MM.1S (cell line): ENCODE results near the gene THADA.

Experiments used
- DNase-seq: peaks from one replicate; pipeline ENCODE4 v3.0.0-alpha.2; 2015
- H2AFZ ChIP-seq: fragments of 300-600 bp; sonication (generic); 2 replicates; pipeline ENCODE4 v1.6.0; 2016; ENCODE audit warnings: antibody characterized with exemption, low read length
- H3F3A ChIP-seq: fragments of 300-600 bp; sonication (generic); 2 replicates; pipeline ENCODE4 v1.6.1; 2016; ENCODE audit warnings: mild to moderate bottlenecking, antibody characterized with exemption, low read length, moderate library complexity, mixed read lengths; ENCODE audit not compliant: insufficient read depth
- H3K27ac ChIP-seq: fragments of 300-600 bp; sonication (generic); 2 replicates; pipeline ENCODE4 v1.5.1; 2016; ENCODE audit warnings: mild to moderate bottlenecking, low read length
- H3K27me3 ChIP-seq: fragments of 300-600 bp; sonication (generic); replicated peaks from 2 replicates; pipeline ENCODE4 v1.6.0; 2016; ENCODE audit warnings: low read length; ENCODE audit not compliant: insufficient read depth
- H3K36me3 ChIP-seq: fragments of 300-600 bp; sonication (generic); replicated peaks from 2 replicates; pipeline ENCODE4 v1.6.1; 2016; ENCODE audit warnings: mild to moderate bottlenecking, low read length, mixed read lengths; ENCODE audit not compliant: insufficient read depth
- H3K4me1 ChIP-seq: fragments of 300-600 bp; sonication (generic); 2 replicates; pipeline ENCODE4 v1.6.1; 2016; ENCODE audit warnings: low read length, mixed read lengths
- H3K4me2 ChIP-seq: fragments of 300-600 bp; sonication (generic); 2 replicates; pipeline ENCODE4 v1.6.0; 2016; ENCODE audit warnings: low read depth, low read length
- H3K4me3 ChIP-seq: fragments of 300-600 bp; sonication (generic); 2 replicates; pipeline ENCODE4 v1.5.1; 2016; ENCODE audit warnings: low read length, mixed read lengths
- H3K79me2 ChIP-seq: fragments of 300-600 bp; sonication (generic); 2 replicates; pipeline ENCODE4 v1.6.1; 2016; ENCODE audit warnings: mixed run types, low read length, mixed read lengths
- H3K9ac ChIP-seq: fragments of 300-600 bp; sonication (generic); 2 replicates; pipeline ENCODE4 v1.6.1; 2016; ENCODE audit warnings: low read length, mixed read lengths
- H3K9me2 ChIP-seq: fragments of 300-600 bp; sonication (generic); replicated peaks from 2 replicates; pipeline ENCODE4 v1.6.1; 2016; ENCODE audit warnings: mild to moderate bottlenecking, low read length, mixed read lengths; ENCODE audit not compliant: insufficient read depth
- H3K9me3 ChIP-seq: fragments of 300-600 bp; sonication (generic); replicated peaks from 2 replicates; pipeline ENCODE4 v1.6.1; 2016; ENCODE audit warnings: mild to moderate bottlenecking, low read length, mixed read lengths; ENCODE audit not compliant: insufficient read depth
- H4K20me1 ChIP-seq: fragments of 300-600 bp; sonication (generic); 2 replicates; pipeline ENCODE4 v1.6.1; 2016; ENCODE audit warnings: mild to moderate bottlenecking, low read length, moderate library complexity, mixed read lengths; ENCODE audit not compliant: insufficient read depth
- CTCF ChIP-seq: fragments of 300-600 bp; sonication (generic); IDR thresholded peaks from 2 replicates; pipeline ENCODE4 v1.5.1; 2016; ENCODE audit warnings: antibody characterized with exemption, low read length, mixed read lengths
- EZH2 ChIP-seq: fragments of 300-600 bp; sonication (generic); optimal IDR thresholded peaks from 2 replicates; pipeline ENCODE3; 2017; ENCODE audit warnings: low read depth, mild to moderate bottlenecking, antibody characterized with exemption, low read length, mixed read lengths
- EZH2phosphoT487 ChIP-seq: fragments of 300-600 bp; sonication (generic); IDR thresholded peaks from 2 replicates; pipeline ENCODE4 v1.6.1; 2018; ENCODE audit warnings: antibody characterized with exemption, low read length

The THADA gene

GRCh38 chr2:43634604-43635306 is 38.9 kb upstream of the THADA start:
- no peaks in the 10 kb centered on the region for H4K20me1 ChIP-seq
- H3K27me3 ChIP-seq, result 0 out of 2 replicates have a peak, but pooled peaks cover 5% of the 10 kb centered on the region
- DNase-seq, result no peak
- H3K27ac ChIP-seq, result no peak overlapping the region
- H3K79me2 ChIP-seq, result no peaks in the 10 kb centered on the region
- H3K4me1 ChIP-seq, result no peaks in the 10 kb centered on the region
- no peak overlapping the region for H3K4me2 ChIP-seq
- H3K36me3 ChIP-seq, result no peaks in the 10 kb centered on the region
- H3K9me2 ChIP-seq, result no peaks in the 10 kb centered on the region
- peaks cover 5% of the 10 kb centered on the region for H3F3A ChIP-seq
- TF ChIP-seq EZH2, result no peak
- TF ChIP-seq CTCF, result no peak
- no peak for TF ChIP-seq EZH2phosphoT487
- H3K9ac ChIP-seq, result no peak overlapping the region
- no peak overlapping the region for H3K4me3 ChIP-seq
- H2AFZ ChIP-seq, result no peak overlapping the region
- no peaks in the 10 kb centered on the region for H3K9me3 ChIP-seq

- no peaks in the 10 kb centered on the region for H4K20me1 ChIP-seq
- no peaks in the 10 kb centered on the region for H3K9me2 ChIP-seq
- no peak overlapping the region for H3K4me2 ChIP-seq
- no peak overlapping the region for H3K9ac ChIP-seq
- no peaks in the 10 kb centered on the region for H3K27me3 ChIP-seq
- TF ChIP-seq EZH2 (no peak), CTCF (no peak), EZH2phosphoT487 (no peak)
- no peak for DNase-seq
- H3K4me3 ChIP-seq, result no peak overlapping the region
- H3K36me3 ChIP-seq, result no peaks in the 10 kb centered on the region
- no peaks in the 10 kb centered on the region for H3K9me3 ChIP-seq
- no peak overlapping the region for H3K27ac ChIP-seq
- no peak overlapping the region for H2AFZ ChIP-seq
- H3F3A ChIP-seq, result peaks cover 3% of the 10 kb centered on the region; the same call in 1 of the 2 replicates
- H3K79me2 ChIP-seq, result no peaks in the 10 kb centered on the region
- H3K4me1 ChIP-seq, result no peaks in the 10 kb centered on the region
Measured at GRCh38 chr2:43631618-43632317, 35.9 kb upstream of the THADA start.

GRCh38 chr2:43622931-43623451 is 27.2 kb upstream of the THADA start:
- Histone ChIP-seq H3K9me2 (no peaks in the 10 kb centered on the region), H3K27me3 (no peaks in the 10 kb centered on the region), H3K4me3 (no peak overlapping the region), H3F3A (no peaks in the 10 kb centered on the region), H3K4me2 (no peak overlapping the region), H3K27ac (no peak overlapping the region), H2AFZ (no peak overlapping the region), H4K20me1 (no peaks in the 10 kb centered on the region), H3K9ac (no peak overlapping the region), H3K4me1 (no peaks in the 10 kb centered on the region), H3K9me3 (no peaks in the 10 kb centered on the region), H3K36me3 (no peaks in the 10 kb centered on the region), H3K79me2 (no peaks in the 10 kb centered on the region)
- TF ChIP-seq CTCF (no peak), EZH2phosphoT487 (no peak), EZH2 (no peak)
- no peak for DNase-seq
